GM19035 (cell line): Measurements from ENCODE around the gene HPCA.
"Not testable (repeated sequence)": the region's sequence is repeated elsewhere in the genome, so short reads cannot be mapped to it uniquely, and the experiment has no call there.

ENCODE experiments used
- ATAC-seq: cut with Tn5 transposase; IDR thresholded peaks from one replicate; pipeline ENCODE4 v1.9.1; 2021; ENCODE audit not compliant: unreplicated experiment

HPCA gene

DNA sequence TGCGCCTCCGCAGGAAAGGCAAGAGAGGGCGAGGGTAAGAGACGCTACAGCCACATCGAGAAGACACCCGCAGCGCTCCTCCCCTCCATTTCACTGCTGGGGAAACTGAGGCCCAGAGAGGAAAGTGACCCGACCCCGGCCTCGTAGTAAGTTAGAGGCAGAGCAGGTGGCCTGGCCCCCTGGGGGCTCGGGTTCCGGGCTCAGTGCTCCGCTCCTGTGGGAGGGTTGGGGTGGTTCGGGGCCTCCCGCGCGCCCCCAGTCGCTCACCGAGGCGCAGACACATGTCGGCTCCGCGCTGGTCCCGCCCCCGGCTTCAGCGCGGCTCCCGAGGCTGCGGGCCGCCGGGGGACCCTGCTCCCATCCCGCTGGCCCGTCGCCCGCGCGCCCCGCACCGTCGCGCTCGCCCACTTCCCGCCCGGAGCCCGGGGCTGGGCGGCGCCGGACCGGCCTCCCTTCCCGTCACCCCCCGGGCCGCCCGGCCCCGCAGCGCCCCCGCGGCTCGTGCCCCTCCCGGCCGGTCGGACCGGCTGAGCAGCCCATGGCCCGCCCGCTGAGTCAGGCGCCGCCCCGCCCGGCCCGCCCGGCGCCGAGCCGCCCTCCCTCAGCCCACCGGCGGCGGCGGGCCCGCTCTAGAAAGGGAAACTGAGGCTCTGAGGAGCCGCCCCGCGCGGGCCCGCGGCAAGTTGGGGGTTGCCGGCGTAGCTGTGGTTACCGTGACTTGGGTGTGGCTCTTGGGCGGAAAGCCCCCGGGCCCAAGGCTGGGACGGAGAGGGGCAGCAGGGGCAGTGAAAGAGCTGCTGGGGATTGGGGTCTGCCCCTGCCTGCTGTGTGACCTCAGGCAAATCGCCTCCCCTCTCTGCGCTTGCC is 14.9 kb downstream of the HPCA start, which contains the start of gene TMEM54:
Gene TMEM54, minus strand, starts transcription at position 434 of the 867 bp plus-strand sequence. Its CDS starts 151 bp downstream, at position 283.
- no peak for ATAC-seq

DNA sequence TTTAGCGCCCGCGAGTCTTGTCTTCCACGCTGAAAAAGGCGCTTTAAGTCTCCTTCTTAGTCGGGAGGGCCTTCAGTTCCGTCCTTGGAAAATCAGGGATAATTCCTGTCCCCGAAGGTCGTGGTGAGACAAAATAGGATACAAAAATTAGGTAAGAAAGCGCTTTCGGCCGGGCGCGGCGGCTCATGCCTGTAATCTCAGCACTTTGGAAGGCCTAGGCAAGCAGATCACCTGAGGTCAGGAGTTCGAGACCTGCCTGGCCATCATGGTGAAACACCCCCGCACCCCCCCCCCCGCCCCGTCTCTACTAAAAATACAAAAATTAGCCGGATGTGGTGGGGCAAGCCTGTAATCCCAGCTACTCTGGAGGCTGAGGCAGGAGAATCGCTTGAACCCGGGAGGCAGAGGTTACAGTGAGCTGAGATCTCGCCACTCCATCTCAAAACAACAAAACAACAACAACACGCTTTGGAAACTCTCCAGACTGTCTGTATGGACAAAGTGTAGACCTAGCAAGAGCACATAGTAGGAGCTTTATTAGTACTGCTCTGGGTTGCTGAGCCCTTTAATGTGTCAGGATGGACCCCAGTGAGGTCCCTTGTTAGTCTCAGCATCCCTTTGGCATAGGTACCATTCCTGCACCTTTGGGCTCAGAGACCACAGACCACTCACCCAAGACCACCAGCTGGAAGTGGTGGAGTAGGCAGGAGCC is 15.7 kb downstream of the HPCA start:
- ATAC-seq = no peak

DNA sequence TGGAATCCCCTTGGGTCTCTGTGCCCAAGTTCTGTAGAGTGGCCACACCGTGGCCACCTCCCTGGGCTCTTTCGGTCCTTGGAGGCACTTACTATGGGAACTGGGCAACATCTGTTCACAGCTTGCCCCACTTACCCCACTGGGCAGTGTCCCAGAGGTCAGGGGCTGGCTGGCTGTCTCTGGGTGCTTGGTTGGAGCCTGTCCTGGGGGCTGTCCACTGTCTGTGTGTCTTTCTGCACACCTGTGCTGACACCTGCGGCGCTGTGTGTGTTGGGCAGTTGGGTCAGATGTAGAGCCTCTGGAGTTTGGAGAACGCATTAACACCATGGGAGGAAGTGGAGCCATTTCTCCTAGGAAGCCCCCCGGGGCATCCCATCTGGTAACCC is 16.2 kb downstream of the HPCA start:
- no peak for ATAC-seq

DNA sequence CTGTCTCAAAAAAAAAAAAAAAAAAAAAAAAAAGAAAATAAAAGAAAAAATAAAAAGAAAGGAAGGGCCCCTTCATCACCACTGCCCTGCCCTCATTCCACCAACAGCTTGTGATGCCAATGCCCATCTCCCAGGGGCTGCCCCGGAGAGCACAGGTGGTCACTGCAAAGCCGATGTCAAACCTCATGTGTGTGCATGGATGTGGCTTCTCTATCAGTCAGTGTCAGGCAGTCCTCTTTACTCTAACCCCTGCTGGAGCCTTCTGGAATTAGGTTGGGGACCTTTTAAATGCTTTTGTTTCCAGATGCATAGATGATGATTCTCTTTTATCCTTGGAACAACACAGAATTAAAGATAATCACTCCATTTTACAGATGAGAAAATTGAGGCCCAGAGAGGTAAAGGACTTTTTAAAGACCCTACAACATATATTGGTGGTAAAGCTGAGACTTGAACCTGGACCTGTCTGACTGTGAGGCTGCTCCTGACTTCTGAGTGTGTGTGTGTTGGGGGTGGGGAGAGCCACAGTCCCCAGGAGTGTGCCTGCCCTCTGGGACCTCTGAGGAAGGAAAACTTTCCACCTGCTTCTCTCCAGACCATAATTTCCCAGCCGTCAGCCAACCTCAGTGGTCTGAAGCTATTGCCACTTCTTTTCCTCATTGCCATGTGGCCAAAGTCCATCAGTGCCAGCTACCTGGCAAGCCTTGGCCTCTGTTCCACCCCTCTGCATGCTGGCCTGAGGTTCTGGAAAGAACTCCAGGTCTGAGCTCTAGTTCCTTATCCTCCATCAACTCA is 17.9 kb downstream of the HPCA start:
- no peak for ATAC-seq

DNA sequence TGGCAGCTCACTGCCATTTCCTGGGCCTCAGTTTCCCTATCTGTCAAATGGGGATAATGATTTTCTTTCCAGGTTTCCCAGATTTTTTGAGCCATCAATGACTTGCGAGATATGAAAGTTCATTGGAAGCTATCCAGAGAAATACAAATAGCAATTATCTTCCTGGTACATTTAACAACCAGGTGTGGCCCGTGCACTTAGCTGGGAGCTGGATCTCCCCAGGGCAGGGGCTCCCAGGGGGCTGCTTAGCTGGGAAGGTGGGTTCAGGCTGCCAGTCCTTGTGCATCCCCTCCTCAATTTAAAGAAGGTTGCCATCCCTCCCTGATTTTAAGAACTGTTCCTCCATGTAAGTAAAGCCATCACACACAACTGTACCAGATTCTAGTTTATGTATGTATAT is 18.5 kb downstream of the HPCA start:
- no peak for ATAC-seq

DNA sequence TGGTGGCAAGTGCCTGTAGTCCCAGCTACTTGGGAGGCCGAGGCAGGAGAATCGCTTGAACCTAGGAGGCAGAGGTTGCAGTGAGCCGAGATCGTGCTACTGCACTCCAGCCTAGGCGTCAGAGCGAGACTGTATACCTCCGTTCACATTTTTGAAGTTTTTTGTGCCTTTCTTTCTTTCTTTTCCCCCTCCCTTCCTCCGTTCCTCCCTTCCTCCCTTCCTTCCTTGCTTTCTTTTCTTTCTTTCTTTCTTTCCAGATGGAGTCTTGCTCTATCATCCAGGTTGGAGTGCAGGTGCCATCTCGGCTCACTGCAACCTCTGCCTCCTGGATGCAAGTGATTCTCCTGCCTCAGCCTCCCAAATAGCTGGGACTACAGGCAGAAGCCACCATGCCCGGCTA is 19.3 kb downstream of the HPCA start:
- not testable (repeated sequence) for ATAC-seq

DNA sequence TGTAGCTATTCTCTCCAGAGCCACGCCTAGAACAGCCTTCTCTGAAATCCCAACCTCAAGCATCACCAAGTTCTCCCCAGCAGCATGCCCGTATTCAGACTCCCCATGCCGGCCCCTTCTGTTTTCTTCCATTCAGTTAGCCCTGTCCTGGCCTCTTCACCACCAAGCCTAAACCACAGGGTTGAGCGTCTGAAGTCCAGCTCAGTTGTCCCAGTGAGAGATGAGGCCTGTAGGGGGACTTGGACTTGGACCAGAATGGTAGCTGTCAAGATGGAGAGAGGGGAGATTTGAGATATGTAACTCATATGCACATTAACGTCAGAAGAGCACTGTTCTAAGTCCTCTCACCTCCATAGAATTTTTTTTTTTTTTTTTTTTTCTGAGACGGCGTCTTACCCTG is 20.4 kb downstream of the HPCA start:
- no peak for ATAC-seq

DNA sequence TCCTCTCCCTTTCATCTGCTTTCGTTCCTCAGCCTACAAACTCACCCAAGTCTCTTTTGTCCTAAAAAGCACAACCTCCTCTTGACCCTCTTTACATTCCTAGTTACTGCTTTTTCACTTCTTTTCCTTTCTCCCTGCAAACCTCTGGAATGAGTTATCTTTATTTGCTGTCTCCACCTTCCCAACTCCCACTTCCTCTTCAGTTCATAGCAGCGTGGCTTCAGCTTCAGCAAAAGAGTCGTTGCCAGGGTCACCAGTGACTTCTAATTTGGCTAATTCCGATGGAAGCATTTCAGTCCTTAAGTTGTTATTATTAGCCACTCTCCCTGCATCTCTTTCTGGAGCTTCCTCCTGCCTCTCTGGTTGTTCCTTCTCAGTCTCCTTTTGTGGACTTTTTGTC is 21.1 kb downstream of the HPCA start:
- ATAC-seq = no peak

DNA sequence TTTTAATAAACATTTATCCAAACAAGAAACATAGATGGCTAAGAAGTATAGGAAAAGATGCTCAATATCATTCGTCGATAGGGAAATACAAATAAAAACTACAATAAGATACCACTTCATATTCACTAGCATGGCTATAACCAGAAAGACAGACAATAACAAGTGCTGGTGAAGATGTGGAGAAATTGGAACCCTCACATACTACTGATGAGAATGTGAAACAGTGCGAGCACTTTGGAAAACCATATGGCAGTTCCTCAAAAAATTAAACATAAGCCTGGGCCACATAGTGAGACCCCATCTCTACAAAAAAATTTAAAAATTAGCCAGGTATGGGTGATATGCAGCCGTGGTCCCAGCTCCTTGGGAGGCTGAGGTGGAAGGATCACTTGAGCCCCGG is 24.0 kb downstream of the HPCA start:
- no peak for ATAC-seq

DNA sequence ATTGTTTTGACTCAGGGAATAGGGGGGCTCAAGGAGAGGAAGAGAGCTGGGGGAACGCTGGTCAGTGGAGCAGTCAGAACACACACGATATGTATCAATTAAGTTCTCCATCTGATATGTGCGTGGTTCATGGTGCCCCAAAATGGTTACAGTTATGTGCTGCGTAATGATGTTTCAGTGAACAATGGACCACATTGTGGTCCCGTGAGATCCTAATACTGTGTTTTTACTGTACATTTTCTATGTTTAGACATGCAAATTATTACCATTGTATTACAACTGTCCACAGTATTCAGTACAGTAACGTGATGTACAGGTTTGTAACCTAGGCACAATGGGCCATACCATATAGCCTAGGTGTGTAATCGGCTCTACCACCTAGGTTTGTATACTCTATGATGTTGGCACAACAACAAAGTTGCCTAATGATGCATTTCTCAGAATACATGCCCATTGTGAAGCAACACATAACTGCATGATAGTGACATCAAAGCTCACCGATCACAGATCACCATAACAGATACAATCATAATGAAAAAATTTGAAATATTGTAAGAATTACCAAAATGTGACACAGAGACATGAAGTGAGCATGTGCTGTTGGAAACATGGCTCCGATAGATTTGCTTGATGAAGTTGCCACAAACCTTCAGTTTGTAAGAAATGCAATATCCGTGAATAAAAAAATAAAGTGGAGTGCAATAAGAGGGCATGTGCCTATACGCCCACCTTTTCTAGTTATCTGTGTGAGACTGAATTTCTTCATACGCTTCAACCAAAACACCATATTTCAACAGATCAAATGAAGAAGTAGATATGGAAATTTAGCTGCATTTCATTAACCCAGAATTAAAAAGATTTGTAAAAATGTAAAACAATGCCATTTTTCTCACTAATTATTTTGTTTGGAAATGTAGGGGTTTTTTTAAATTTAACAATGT is 29.7 kb downstream of the HPCA start:
- ATAC-seq = no peak

DNA sequence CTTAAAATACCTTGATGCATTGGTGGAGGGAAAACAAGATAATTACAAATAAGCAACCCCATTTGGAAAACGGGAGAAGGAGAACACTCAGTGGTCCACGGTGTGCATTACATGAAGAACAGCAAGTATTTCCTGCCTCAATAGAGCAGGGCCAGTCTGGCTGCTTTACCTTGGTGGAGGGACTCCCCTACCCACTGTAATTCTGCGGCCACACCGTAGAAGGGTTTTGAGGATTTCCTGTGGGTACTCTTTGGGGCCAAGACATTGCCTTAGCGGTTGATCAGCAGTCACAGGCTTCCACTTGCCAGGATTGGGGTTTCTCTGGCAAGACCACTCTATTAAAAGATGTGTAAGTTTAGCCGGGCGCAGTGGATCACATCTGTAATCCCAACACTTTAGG is 31.2 kb downstream of the HPCA start:
- no peak for ATAC-seq

DNA sequence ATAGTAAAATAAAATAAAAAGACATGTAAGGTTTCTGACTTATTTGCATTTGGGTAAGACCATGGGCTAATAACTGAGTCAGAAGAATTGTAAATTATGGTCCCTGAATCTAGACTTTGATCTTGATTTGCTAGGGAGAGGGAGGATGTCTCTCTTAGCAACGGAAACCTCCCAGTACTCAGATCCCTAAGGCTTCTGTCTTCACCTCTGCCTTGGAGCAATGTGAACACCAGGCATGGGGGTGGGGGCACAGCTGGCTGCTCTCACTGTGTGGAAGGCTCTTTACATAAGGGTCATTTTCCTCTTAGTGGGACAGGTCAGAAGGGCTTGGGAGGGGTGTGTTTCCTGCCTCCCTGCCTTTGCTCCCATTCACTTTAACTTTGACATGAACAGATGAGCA is 31.9 kb downstream of the HPCA start:
- ATAC-seq = no peak

DNA sequence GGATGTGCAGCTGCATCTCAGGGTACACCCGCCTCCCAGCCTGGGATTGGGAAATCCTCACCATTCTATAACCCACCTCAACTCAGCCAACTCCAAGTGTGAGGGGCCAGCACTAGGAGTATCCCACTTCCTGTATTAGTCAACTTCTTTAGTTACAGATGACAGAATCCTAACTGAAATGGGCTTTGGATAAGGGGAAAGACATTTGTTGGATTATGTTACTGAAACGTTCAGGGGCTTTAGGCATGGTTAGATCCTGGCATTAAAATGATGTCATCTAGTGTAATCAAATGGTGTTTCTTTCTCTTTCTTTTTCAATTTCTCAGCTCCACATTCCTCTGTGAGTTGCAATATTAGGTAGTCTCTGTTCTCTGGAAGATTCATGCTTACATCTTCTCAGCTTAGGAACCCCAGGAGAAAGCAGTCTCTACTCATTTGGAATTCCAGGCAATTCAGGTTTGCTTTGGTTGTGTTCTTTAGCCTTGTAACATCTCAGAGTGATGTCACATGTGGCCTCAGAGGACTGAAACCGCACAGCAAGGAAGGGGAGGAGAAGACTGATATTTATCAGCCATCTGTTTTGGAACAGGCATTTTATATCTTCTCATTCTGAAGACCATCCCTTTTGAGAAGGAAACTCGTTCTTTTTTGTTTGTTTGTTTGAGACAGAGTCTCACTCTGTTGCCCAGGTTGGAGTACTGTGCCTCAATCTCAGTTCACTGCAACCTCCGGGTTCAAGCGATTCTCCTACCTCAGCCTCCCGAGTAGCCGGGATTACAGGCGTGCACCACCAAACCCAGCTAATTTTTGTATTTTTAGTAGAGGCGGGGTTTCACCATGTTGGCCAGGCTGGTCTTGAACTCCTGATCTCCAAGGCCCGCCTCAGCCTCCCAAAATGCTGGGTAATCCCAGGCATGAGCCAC is 33.8 kb downstream of the HPCA start:
- ATAC-seq = no peak

DNA sequence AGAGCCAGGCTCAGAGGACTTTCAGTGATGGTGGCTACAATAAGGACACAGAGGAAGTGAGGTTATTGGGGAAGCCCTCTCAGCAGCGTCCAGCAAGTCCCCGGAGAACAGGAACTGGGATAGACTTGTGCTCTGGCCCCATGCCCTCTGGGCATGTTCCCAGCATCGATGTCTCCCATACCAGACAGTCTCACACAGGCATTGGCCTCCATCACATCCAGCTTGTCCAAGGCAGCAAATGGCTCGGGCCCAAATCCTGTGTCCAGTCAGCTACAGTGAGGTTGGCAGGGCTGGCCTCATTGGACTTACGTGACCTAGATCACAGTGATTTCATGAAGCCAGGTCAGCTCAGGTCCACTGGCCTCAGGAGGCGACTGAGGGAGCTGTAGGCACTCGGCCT is 34.5 kb downstream of the HPCA start:
- ATAC-seq = no peak

DNA sequence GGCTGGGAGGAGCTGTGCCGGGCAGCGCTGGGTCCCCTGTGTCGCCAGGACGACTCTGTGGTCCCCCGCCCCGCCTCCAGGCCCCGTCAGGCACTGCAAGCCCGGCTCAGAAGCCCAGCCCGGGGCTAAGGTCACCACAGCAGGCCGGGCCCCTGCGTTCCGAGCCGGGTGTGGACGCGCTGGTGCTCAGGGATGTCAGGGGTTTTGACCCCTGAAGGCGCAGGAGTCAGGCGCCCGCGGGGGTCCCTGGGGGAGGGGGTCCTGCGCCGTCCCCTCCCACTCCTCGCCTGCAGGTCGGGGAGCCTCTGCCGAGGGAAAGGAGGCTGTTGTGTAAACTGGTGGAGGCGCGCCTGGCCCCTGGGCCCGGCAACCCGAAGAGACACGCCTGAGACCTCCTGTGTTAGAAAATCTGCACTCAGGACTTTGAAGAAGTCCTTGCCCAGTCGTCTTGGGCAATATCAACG is 38.6 kb downstream of the HPCA start:
- no peak for ATAC-seq

DNA sequence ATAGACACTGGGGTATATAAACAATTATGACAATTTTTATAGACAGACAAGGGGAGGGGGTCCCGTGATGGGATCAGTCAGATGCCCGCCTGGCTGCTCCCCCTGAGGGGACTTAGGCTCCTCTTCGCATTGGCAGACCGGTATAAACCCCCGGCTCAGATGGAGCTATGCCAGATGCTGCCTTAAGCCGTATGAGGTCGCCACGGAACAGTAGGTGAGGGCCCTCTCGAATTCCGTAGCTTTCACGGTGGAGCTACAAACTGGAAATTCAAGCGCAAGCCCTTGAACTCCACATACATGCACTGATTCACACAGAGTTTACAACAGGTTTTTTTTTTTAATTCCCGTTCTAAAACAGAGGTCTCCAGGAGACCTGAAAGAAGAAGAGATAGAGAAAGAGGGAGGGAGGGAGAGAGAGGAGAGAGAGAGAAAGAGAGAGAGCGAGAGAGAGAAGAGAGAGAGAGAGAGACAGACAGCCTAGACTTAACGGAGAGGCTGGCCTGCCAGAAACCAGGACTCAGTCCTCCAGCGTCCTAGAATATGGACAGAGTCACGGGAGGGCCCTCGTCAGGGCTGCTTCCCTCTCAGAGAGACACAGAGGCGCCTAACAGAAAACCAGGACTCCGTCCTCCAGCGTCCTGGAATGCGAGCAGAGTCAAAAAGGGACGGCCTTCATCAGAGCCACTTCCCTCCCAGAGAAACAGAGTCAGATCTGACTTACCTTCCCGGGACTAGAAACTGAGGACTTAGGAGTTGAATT is 39.3 kb downstream of the HPCA start:
- ATAC-seq = no peak

DNA sequence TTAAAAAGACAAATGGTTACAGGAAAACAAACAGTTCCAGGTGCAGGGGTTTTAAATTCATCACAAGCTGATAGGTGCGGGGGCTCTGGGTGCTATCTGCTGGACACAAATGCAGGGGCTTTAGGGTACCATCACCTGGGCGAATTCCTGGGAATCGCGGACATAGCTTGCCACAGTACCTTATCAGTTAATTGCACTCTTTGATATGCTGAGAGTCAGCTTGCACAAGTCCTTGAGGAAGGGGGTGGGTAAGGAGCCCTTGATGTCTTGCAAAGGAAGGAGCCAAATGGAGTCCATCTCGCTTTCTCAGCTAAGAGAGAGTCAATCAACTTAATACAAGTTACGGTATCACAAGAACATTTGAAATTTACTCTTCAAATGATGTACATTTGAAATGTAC is 40.3 kb downstream of the HPCA start:
- no peak for ATAC-seq

DNA sequence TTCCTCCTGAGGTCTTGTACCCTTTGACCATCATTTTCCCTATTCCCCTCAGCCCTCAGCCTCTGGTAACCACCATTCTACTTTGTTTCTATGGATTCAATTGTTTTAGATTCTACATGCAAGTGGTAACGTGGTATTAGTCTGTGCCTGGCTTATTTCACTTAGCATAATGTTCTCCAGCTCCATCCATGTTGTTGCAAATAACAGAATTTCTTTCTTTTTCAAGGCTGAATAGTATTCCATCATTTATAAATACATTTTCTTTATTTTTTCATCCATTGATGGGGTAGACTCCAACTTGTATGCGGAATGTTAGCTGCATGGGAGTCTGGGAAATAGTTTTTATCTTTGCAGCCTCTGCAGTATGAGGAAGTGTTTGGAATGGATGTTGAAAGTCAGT is 41.1 kb downstream of the HPCA start:
- no peak for ATAC-seq

DNA sequence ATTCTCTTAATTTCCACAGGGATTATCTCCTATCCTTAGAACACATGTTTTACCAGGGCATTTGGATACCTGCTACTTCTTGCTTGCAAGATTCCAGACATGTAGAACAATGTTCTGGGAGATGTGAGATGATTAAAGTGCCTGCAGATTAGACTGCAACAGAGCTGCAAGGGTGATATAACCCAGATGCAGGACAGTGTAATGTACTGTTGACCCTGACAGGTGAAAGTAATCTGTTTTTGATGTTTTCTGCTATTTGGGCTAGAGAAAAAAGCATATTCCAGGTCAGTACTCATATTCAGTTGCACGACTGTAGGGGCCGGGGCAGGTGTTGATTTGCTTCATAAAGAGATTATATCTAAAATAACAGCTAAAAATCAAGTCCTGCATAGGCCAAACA is 42.0 kb downstream of the HPCA start:
- no peak for ATAC-seq
